Ishikawa (cell line): ENCODE measurements around the gene RIOK1.

Experiments
- CEBPB ChIP-seq: IDR thresholded peaks from 2 replicates; pipeline ENCODE4 v1.6.1; 2012
- CREB1 ChIP-seq: IDR thresholded peaks from 2 replicates; pipeline ENCODE4 v1.6.1; 2012; ENCODE audit warnings: low read depth
- EP300 ChIP-seq: IDR thresholded peaks from 2 replicates; pipeline ENCODE4 v1.6.1; 2012; ENCODE audit warnings: borderline replicate concordance
- FOXM1 ChIP-seq: IDR thresholded peaks from 2 replicates; pipeline ENCODE4 v1.6.1; 2012; ENCODE audit warnings: low read depth, borderline replicate concordance
- NFIC ChIP-seq: IDR thresholded peaks from 2 replicates; pipeline ENCODE4 v1.6.1; 2012
- RAD21 ChIP-seq: IDR thresholded peaks from 2 replicates; pipeline ENCODE4 v1.6.1; 2012; ENCODE audit warnings: low read depth
- TF ChIP-seq, protein P1 (sequence below): IDR thresholded peaks from 2 replicates; pipeline ENCODE4 v1.6.1; 2012

The RIOK1 gene

DNA sequence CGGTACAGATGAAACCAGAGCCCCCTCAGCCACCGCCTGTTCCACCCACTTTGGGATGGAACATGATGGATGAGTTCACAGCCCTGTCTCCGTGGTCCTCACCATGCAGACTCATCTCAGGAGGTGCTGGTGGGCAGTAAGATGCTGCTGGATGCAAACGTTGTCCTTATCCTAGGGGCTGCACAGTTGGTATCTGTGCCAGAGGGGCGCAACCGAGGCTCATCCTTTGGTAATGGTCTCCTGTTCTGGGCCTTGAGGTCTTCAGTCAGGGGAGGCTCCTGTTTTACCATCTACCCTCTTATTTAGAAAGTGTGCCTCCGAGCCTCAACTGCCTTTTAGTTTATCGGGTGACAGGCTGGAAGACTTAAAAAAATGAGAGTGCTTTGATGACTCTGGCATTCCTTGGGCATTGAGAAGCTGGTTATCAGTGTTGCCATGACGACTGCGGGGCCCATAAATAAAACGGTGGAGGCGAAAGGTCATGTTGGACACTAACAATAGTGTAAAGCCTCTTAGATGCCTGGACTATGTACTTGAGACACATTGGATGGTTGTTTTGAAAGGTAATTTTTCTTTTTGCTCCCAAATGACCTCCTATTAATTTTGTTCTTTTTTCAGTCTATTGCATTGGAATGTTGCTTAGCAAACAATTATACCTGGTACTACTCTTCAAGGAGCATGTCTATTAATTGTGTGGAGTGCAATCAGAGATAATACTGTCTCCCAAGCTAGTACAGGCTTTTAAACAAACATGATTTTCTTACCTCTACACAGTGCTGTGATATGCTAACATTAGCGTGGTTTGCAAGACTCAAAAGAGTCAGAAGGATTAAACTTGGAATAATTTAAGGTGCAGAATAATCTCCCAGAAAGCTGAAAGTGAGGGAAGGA lies 77.6 kb downstream of the RIOK1 start:
- no peak for TF ChIP-seq RAD21
- TF ChIP-seq CEBPB = no peak
- TF ChIP-seq NFIC = no peak
- no peak for TF ChIP-seq CREB1
- no peak for TF ChIP-seq FOXM1
- no peak for TF ChIP-seq EP300
- TF ChIP-seq, protein P1, sequence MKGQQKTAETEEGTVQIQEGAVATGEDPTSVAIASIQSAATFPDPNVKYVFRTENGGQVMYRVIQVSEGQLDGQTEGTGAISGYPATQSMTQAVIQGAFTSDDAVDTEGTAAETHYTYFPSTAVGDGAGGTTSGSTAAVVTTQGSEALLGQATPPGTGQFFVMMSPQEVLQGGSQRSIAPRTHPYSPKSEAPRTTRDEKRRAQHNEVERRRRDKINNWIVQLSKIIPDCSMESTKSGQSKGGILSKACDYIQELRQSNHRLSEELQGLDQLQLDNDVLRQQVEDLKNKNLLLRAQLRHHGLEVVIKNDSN = no peak
